C4-2B (cell line): ENCODE measurements around the gene GAB1.

Source experiments
- CTCF ChIP-seq: fragments of 450-650 bp; conservative IDR thresholded peaks from 2 replicates; pipeline ENCODE4 v1.5.1; 2017; ENCODE audit warnings: mild to moderate bottlenecking
- ZFX ChIP-seq: fragments of 450-650 bp; IDR thresholded peaks from 2 replicates; pipeline ENCODE4 v1.6.1; 2017

- TF ChIP-seq CTCF (no peak), ZFX (no peak)
Measured at GRCh38 chr4:143443728-143444127, 107.1 kb downstream of the GAB1 start.
